ENCODE measurements around the gene PIM2. TPM values are rescaled to one million over a fixed set of nuclear protein-coding genes. Genes with fewer than 3 reads are reported as not detected.

The PIM2 gene
- total RNA-seq, 1 donor from 2014 or later: 4.4 TPM

- ATAC-seq: no peak
These were observed 16.5 kb upstream of the PIM2 start for GRCh38 chrX:48935301-48935670.

GRCh38 chrX:48934581-48935300 lies 15.9 kb upstream of the PIM2 start:
- ATAC-seq: no peak

GRCh38 chrX:48933757-48934156 lies 14.9 kb upstream of the PIM2 start:
- no peak for ATAC-seq

- no peak for ATAC-seq
These were observed 9.0 kb upstream of the PIM2 start for GRCh38 chrX:48927736-48928382.

GRCh38 chrX:48927123-48927522 lies 8.3 kb upstream of the PIM2 start:
- no peak for ATAC-seq

- ATAC-seq: no peak
These were observed 5.4 kb upstream of the PIM2 start for GRCh38 chrX:48924270-48924669.

- no peak for ATAC-seq
These were observed 4.9 kb upstream of the PIM2 start for GRCh38 chrX:48923771-48924170.

- ATAC-seq: no peak
These were observed 1.9 kb upstream of the PIM2 start for GRCh38 chrX:48920718-48921104.

- no peak for ATAC-seq
These were observed 1.3 kb upstream of the PIM2 start for GRCh38 chrX:48919947-48920717.

- ATAC-seq: peak; percentile 1
These were observed 577 bp upstream of the PIM2 start for GRCh38 chrX:48919360-48919841.

- no peak for ATAC-seq
These were observed 552 bp downstream of the PIM2 start for GRCh38 chrX:48918301-48918642.

GRCh38 chrX:48917139-48918001 lies 1.5 kb downstream of the PIM2 start:
- ATAC-seq: peak; percentile 75

- no peak for ATAC-seq
These were observed 4.0 kb downstream of the PIM2 start for GRCh38 chrX:48914593-48915493.

GRCh38 chrX:48913605-48914366 lies 5.0 kb downstream of the PIM2 start:
- no peak for ATAC-seq

- ATAC-seq: peak; percentile 80
These were observed 7.2 kb downstream of the PIM2 start, which contains the start of gene SLC35A2 for GRCh38 chrX:48911412-48912182. Gene SLC35A2 (minus strand): TSS chrX:48911646. CDS start chrX:48911636, 10 bp downstream.

- ATAC-seq: peak; percentile 23
These were observed 7.9 kb downstream of the PIM2 start for GRCh38 chrX:48910926-48911411.

GRCh38 chrX:48909703-48910294 lies 9.0 kb downstream of the PIM2 start:
- ATAC-seq: no peak

- ATAC-seq: no peak
These were observed 10.2 kb downstream of the PIM2 start for GRCh38 chrX:48908600-48908999.

GRCh38 chrX:48905090-48905790 lies 13.6 kb downstream of the PIM2 start:
- no peak for ATAC-seq
